Activated CD4-positive, alpha-beta T cell treated with anti-CD3 and anti-CD28 coated beads, Interleukin-2, amount 50 U/mL, for 4 hours (primary cell): ENCODE data around the gene ZNF613.
"Not testable (repeated sequence)": the region's sequence is repeated elsewhere in the genome, so short reads cannot be mapped to it uniquely, and the experiment has no call there.

ENCODE experiments used
- DNase-seq, 2 experiments: peaks; one replicate each; pipeline ENCODE4 v3.0.0-alpha.2; 2020

Gene ZNF613

GRCh38 chr19:51944798-51945552 lies 17.7 kb downstream of the ZNF613 start:
- DNase-seq, result no peak

GRCh38 chr19:51946602-51947001 lies 19.3 kb downstream of the ZNF613 start:
- no peak for DNase-seq

GRCh38 chr19:51948975-51949374 lies 21.7 kb downstream of the ZNF613 start:
- no peak for DNase-seq

DNA sequence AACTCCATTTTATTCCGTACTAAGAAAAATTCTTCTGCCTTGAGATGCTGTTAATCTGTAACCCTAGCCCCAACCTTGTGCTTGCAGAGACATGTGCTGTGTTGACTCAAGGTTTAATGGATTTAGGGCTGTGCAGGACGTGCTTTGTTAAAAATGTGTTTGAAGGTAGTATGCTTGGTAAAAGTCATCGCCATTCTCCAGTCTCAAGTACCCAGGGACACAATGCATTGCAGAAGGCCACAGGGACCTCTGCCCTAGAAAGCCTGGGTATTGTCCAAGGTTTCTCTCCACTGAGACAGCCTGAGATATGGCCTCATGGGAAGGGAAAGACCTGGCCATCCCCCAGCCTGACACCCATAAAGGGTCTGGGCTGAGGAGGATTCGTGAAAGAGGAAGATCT lies 30.6 kb downstream of the ZNF613 start:
- DNase-seq, result not testable (repeated sequence)

DNA sequence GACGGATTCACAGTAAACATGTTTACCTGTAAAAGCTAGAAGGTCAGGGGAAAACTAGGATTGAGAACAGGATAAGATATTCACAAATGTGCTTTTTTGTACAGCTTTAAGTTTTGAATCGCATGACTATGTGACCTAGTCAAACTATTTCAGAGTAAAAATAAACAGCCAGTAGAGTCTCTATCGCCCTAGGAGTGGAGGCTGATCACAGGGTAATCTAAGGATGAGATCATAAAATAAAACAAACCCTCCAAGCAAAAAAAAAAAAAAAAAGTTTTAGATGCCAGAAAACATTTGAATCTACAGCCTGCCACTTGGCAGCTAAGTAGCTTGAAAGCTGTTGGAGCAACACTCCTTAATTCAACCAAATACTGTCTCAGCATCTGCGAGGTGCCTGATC lies 32.5 kb downstream of the ZNF613 start:
- no peak for DNase-seq

GRCh38 chr19:51960621-51961233 lies 33.5 kb downstream of the ZNF613 start:
- not testable (repeated sequence) for DNase-seq

- DNase-seq, result no peak
Observed at GRCh38 chr19:51965583-51965982, 38.3 kb downstream of the ZNF613 start.

DNA sequence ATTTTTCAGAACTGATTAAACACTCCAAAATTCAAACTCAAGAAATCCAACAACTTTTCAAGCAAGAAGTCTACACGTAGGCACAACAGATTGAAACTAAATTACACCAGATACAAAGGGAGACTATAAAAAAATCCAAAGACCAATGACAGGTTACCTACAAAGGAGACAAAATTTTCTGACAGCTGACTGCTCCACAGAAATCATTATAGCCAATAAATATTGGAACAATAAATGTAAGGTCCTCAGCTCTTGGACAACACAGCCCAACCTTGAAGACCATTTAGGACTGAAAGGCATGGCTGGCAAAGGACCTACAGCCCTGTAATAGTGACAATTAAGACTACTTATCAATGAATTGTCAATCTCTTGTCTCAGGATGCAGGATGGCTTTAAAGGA lies 43.4 kb downstream of the ZNF613 start:
- no peak for DNase-seq

DNA sequence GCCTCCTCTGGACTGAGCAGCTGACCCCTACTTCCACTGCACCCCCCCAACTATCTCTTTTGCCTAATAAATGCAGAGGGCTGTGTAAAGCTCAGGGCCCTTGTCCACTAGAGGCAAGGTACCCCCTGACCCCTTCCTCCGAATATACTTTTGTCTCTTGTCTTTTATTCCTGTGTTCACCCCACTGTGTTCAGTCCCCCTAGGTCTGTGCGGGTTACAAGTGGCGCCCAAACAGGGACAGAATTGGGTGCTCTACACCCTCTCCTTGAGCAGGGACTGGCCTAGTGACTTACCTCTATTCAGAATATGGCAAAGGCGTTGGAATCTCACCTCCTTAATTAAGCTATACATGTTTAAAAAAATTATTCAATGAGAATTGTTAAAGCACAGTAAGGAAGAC lies 44.4 kb downstream of the ZNF613 start:
- DNase-seq, result no peak

- DNase-seq, result not testable (repeated sequence)
Observed at GRCh38 chr19:51975787-51976186, 48.5 kb downstream of the ZNF613 start.

GRCh38 chr19:51976852-51977251 lies 49.6 kb downstream of the ZNF613 start:
- no peak for DNase-seq

GRCh38 chr19:51977346-51977745 lies 50.1 kb downstream of the ZNF613 start:
- DNase-seq, result no peak

DNA sequence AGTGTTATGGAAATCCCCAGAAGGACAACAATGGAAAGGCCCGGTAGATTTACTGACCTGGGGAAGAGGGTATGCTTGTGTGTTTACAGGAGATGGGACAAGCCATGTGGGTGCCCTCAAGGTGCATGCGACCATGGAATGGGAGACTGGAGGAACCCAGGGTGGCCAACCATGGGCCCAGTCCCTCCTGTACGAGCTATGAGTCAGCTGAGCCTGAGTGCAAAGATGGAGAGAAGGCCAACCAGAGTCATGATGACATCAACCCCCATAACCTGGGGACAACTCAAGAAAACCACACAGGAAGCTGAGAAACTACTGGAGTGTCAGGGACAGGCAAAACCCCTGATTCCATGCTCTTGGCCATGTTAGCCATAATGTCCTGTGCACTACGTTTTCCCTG lies 51.6 kb downstream of the ZNF613 start:
- DNase-seq, result no peak

- no peak for DNase-seq
Observed at GRCh38 chr19:51980116-51980736, 53.0 kb downstream of the ZNF613 start.

DNA sequence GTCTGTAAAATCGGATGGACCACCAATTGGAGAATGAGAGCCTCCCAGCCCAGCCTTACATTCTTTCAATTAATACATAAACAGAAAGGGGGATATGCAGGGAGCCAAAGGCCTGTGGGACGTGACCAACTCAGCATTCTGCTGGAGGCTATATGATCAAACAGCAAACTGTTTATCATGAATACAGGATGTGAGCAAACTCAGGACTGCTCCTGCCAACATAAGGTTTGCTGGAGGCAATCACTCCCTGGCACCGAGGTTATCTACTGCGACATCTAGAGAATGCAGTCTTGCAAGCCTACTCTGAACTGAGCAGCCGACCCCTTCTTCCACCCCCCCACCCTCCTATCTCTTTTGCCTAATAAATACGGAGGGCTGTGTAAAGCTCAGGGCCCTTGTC lies 53.7 kb downstream of the ZNF613 start:
- DNase-seq, result not testable (repeated sequence)

- no peak for DNase-seq
Observed at GRCh38 chr19:51983361-51983760, 56.1 kb downstream of the ZNF613 start.

DNA sequence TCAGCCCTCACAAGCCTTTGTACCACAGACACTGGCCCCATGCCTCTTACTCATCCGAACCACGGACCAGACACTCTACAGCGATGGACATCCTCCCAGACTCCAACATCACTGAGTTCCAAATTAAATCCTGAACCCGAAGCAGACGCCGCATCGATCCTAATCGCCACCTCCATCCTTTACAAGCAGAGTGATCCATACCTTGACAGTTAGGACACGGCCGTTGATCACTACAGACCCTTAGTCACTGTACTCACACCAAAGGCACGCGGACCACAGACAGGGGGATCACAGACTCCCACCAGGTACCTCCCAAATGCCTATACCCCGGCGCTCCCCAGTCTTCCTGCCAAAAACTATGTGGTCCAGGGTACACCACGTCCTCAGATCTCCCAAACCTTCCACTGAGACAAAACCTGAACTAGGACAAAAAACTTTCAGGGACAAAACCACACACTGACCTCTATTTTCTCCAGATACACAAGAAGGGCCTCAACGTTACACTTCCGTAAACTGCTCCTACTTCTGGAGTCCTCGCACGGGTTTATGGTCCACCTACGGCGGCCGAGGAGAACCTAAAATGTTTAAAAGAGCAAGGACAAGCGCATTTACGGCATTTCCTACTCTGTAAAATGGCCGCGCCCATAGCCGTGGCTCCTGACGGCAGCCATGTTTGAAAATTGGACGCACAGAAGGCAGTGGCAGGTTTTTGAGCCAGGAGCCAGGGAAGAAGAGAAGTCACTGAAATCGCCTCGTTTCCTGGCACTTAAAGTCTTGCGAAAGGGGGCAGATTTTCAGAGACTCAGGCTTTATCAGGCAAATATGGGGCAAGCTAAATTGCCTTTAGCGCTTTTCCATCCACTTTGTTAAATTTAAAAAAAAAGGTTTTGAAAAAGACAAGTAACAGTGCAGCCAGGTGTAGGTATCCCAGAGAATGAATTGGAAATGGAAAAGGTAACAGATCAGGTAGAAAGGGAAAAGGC lies 59.3 kb downstream of the ZNF613 start, which contains the start of gene ZNF350:
ZNF350 (minus strand) TSS at position 532 of the 983 bp plus-strand sequence. CDS start 12,480 bp downstream, outside the sequence.
- peak; percentile 84 to 86 for DNase-seq

DNA sequence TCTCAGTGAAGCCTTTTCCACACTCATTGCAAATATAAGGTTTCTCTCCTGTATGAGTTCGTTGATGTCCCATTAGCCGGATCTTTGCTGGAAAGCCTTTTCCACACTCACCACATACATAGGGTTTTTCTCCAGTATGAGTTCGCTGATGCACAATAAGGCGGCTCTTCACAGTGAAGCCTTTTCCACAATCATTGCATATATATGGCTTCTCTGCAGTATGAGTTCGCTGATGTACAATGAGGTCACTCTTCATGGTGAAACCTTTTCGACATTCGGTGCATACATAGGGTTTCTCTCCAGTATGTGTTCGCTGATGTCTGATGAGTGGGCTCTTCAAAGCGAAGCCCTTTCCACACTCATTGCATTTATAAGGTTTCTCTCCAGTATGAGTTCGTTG lies 66.2 kb downstream of the ZNF613 start:
- no peak for DNase-seq

- no peak for DNase-seq
Observed at GRCh38 chr19:51994048-51994644, 66.9 kb downstream of the ZNF613 start.
